ENCODE results near the gene RDH13. TPM values are rescaled to one million over a fixed set of nuclear protein-coding genes. Genes with fewer than 3 reads are reported as not detected.

The RDH13 gene
- total RNA-seq, 1 experiment from 2014 or later: 39.5 TPM

DNA sequence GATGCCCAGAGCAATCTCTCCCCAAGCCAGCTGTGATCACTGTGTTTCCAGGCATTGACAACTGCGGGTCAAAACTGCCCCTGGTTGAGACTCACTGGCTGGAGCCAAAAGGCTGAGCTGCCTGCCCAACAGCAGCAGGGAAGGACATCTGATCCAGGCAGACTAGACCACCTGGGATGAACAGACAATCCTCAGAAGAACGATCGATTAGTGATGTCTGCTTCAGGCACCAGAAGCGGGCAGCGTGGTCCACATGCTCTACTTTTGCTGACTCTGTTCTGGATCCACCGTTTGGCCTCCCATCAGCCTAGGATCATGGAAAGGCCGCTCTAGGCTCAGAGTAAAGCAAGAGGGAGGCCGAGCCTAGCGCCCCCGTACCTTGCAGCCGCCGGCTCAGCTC lies 15.0 kb downstream of the RDH13 start:
- no peak for ATAC-seq
- Mint-ChIP-seq H3K36me3 (peaks cover 56% of the 10 kb centered on the region), H3K27ac (no peak overlapping the region), H3K4me3 (no peak overlapping the region), H3K9me3 (no peaks in the 10 kb centered on the region), H3K4me1 (no peaks in the 10 kb centered on the region), H3K27me3 (ENCODE audit: low read depth) (no peaks in the 10 kb centered on the region)
- no peak for DNase-seq (ENCODE audit: low spot score)
- no peak for TF ChIP-seq CREB1 (CRISPR knock-in tag; IDR thresholded peaks at IDR 0.05)
- no peak for TF ChIP-seq NFATC4 (CRISPR knock-in tag; IDR thresholded peaks at IDR 0.05)
- no peak for TF ChIP-seq AFF4 (CRISPR knock-in tag; IDR thresholded peaks at IDR 0.05; ENCODE audit: borderline replicate concordance)
- no peak for TF ChIP-seq ZBTB21 (CRISPR knock-in tag; IDR thresholded peaks at IDR 0.05; ENCODE audit: borderline replicate concordance)
- TF ChIP-seq ZNF281 (CRISPR knock-in tag; IDR thresholded peaks at IDR 0.05): no peak
- TF ChIP-seq ZSCAN18 (CRISPR knock-in tag; IDR thresholded peaks at IDR 0.05): no peak
- TF ChIP-seq ZNF512 (CRISPR knock-in tag; IDR thresholded peaks at IDR 0.05; ENCODE audit: borderline replicate concordance): no peak
- no peak for TF ChIP-seq TCF7 (CRISPR knock-in tag; IDR thresholded peaks at IDR 0.05; ENCODE audit: low read depth)
- no peak for TF ChIP-seq MXD4 (CRISPR knock-in tag; IDR thresholded peaks at IDR 0.05; ENCODE audit: borderline replicate concordance)
- no peak for TF ChIP-seq CDX4 (CRISPR knock-in tag; IDR thresholded peaks at IDR 0.05; ENCODE audit: borderline replicate concordance)
- no peak for TF ChIP-seq SOX15 (CRISPR knock-in tag; IDR thresholded peaks at IDR 0.05)
- no peak for TF ChIP-seq KAT7 (CRISPR knock-in tag; IDR thresholded peaks at IDR 0.05; ENCODE audit: borderline replicate concordance)
- no peak for TF ChIP-seq ZNF532 (CRISPR knock-in tag; IDR thresholded peaks at IDR 0.05; ENCODE audit: borderline replicate concordance)
- no peak for TF ChIP-seq ZNF416 (CRISPR knock-in tag; IDR thresholded peaks at IDR 0.05)
- ChIA-PET CTCF (interaction anchor here (1.4 kb wide), 1 partner anchor 167 kb away, joined by 6 read pairs; no protein-coding TSS in a partner anchor), POLR2A (interaction anchor here (1.0 kb wide), 1 partner anchor 167 kb away, joined by 3 read pairs; no protein-coding TSS in a partner anchor)
